H1 (cell line): ENCODE measurements around the gene FBXO8. TPM values are rescaled to one million over a fixed set of nuclear protein-coding genes. Genes with fewer than 3 reads are reported as not detected.

Experiments
- CTCF ChIA-PET: fragments of 300-600 bp; sonication (Branson Sonifier 250); formaldehyde crosslinking; loops from one replicate; lab custom pipeline; 2021; ENCODE audit not compliant: partially characterized antibody; lab: Charles Lee
- POLR2A ChIA-PET: fragments of 300-600 bp; sonication (Branson Sonifier 250); formaldehyde crosslinking; loops from one replicate; lab custom pipeline; 2021; ENCODE audit warnings: inconsistent platforms; ENCODE audit not compliant: partially characterized antibody; lab: Charles Lee
- DNase-seq, 2 experiments: peaks; one replicate each; pipeline versions ENCODE4 v3.0.0 to v3.0.0-alpha.2; 2010 to 2022; ENCODE audit warnings: low spot score in 2 of 2, low read depth in 1 of 2, mixed read lengths in 1 of 2
- FAIRE-seq: peaks from 2 replicates; lab custom pipeline; 2011; peaks lifted over from hg19 to GRCh38; lab: Jason Lieb, UNC
- H2AFZ ChIP-seq: 2 replicates; pipeline ENCODE4 v1.8.1; 2012; ENCODE audit warnings: low read length, inconsistent platforms
- H2AK5ac ChIP-seq: 2 replicates; pipeline ENCODE4 v1.6.1; 2013; ENCODE audit warnings: low read depth, low read length
- H2BK120ac ChIP-seq: replicated peaks from 2 replicates; pipeline ENCODE3; 2013; ENCODE audit warnings: low read depth, low read length, inconsistent platforms
- H2BK12ac ChIP-seq: 2 replicates; pipeline ENCODE4 v1.6.1; 2013; ENCODE audit warnings: low read depth, low read length
- H2BK15ac ChIP-seq: 2 replicates; pipeline ENCODE4 v1.6.1; 2013; ENCODE audit warnings: low read length
- H2BK20ac ChIP-seq: 2 replicates; pipeline ENCODE4 v1.6.1; 2013; ENCODE audit warnings: low read length
- H2BK5ac ChIP-seq: 2 replicates; pipeline ENCODE4 v1.6.1; 2013; ENCODE audit warnings: low read depth, low read length
- H3K14ac ChIP-seq: 2 replicates; pipeline ENCODE4 v1.6.1; 2013; ENCODE audit warnings: inconsistent platforms; ENCODE audit not compliant: insufficient read length
- H3K18ac ChIP-seq: 2 replicates; pipeline ENCODE4 v1.6.1; 2013; ENCODE audit warnings: low read length; ENCODE audit errors: extremely low read depth
- H3K23ac ChIP-seq: 2 replicates; pipeline ENCODE4 v1.6.1; 2013; ENCODE audit warnings: inconsistent platforms; ENCODE audit not compliant: insufficient read length
- H3K23me2 ChIP-seq: 2 replicates; pipeline ENCODE4 v1.6.1; 2013; ENCODE audit warnings: low read depth, low read length
- H3K27ac ChIP-seq: 2 replicates; pipeline ENCODE4 v1.6.1; 2011; ENCODE audit warnings: low read depth, low read length, inconsistent platforms
- H3K27me3 ChIP-seq, 4 experiments: replicated peaks in 1 of 4; 1 replicate in 1 of 4; 2 replicates in 3 of 4; pipeline versions ENCODE4 v1.6.1 to v1.8.1; 2011 to 2013; ENCODE audit warnings: low read length in 3 of 4, mild to moderate bottlenecking in 3 of 4, inconsistent platforms in 2 of 4, mixed read lengths in 2 of 4, moderate library complexity in 1 of 4; ENCODE audit not compliant: control insufficient read depth in 3 of 4, insufficient read depth in 3 of 4; ENCODE audit errors: extremely low read depth in 1 of 4
- H3K36me3 ChIP-seq, 4 experiments: 2 replicates each; pipeline versions ENCODE4 v1.6.1 to v1.8.1; 2011 to 2013; ENCODE audit warnings: mild to moderate bottlenecking in 4 of 4, low read length in 3 of 4, moderate library complexity in 2 of 4, control low read depth in 1 of 4, inconsistent platforms in 1 of 4; ENCODE audit not compliant: insufficient read depth in 4 of 4, control insufficient read depth in 2 of 4
- H3K4ac ChIP-seq: replicated peaks from 2 replicates; pipeline ENCODE3; 2013; ENCODE audit warnings: low read length, low read depth, mixed read lengths, inconsistent platforms; ENCODE audit not compliant: insufficient read length
- H3K4me1 ChIP-seq, 4 experiments: replicated peaks in 1 of 4; 1 replicate in 1 of 4; 2 replicates in 3 of 4; pipeline versions ENCODE4 v1.6.1 to v1.8.1; 2011 to 2013; ENCODE audit warnings: low read length in 3 of 4, inconsistent platforms in 2 of 4, mixed read lengths in 1 of 4; ENCODE audit not compliant: insufficient read depth in 4 of 4, control insufficient read depth in 3 of 4
- H3K4me2 ChIP-seq, 2 experiments: 2 replicates each; pipeline versions ENCODE4 v1.6.1 to v1.8.1; 2011 to 2013; ENCODE audit warnings: low read depth in 2 of 2, low read length in 2 of 2, control low read depth in 1 of 2, inconsistent platforms in 1 of 2, mild to moderate bottlenecking in 1 of 2; ENCODE audit not compliant: insufficient read depth in 1 of 2
- H3K4me3 ChIP-seq, 4 experiments: fragments of 200-600, 300-600 bp in 1 of 4; sonication (generic), shearing (Covaris generic), sonication (Bioruptor Twin) in 1 of 4; 2 replicates each; pipeline versions ENCODE4 v1.5.1 to v1.8.1; 2011 to 2016; ENCODE audit warnings: low read length in 4 of 4, low read depth in 3 of 4, control low read depth in 2 of 4, inconsistent platforms in 2 of 4, mild to moderate bottlenecking in 2 of 4, mixed read lengths in 1 of 4, moderate library complexity in 1 of 4; ENCODE audit not compliant: insufficient read depth in 2 of 4; ENCODE audit errors: extremely low read depth in 1 of 4
- H3K56ac ChIP-seq: replicated peaks from 2 replicates; pipeline ENCODE3; 2013; ENCODE audit warnings: low read depth, mild to moderate bottlenecking, mixed read lengths, low read length, inconsistent platforms; ENCODE audit not compliant: insufficient read length
- H3K79me1 ChIP-seq: 2 replicates; pipeline ENCODE4 v1.6.1; 2013; ENCODE audit warnings: low read depth, low read length, control low read depth
- H3K79me2 ChIP-seq, 2 experiments: 2 replicates each; pipeline versions ENCODE4 v1.6.1 to v1.8.1; 2012 to 2013; ENCODE audit warnings: low read length in 2 of 2, mild to moderate bottlenecking in 2 of 2, inconsistent platforms in 1 of 2; ENCODE audit not compliant: insufficient read depth in 2 of 2, control insufficient read depth in 1 of 2
- H3K9ac ChIP-seq, 4 experiments: replicated peaks in 1 of 4; 1 replicate in 1 of 4; 2 replicates in 3 of 4; pipeline versions ENCODE4 v1.6.1 to v1.8.1; 2011 to 2013; ENCODE audit warnings: low read depth in 3 of 4, low read length in 3 of 4, control low read depth in 2 of 4, mild to moderate bottlenecking in 2 of 4, moderate library complexity in 2 of 4, inconsistent platforms in 1 of 4; ENCODE audit errors: extremely low read depth in 1 of 4
- H3K9me3 ChIP-seq, 2 experiments: 2 replicates each; pipeline versions ENCODE4 v1.6.1 to v1.8.1; 2012 to 2013; ENCODE audit warnings: mild to moderate bottlenecking in 2 of 2, moderate library complexity in 2 of 2, control low read depth in 1 of 2, inconsistent platforms in 1 of 2, low read depth in 1 of 2, low read length in 1 of 2, mixed read lengths in 1 of 2; ENCODE audit not compliant: insufficient read depth in 2 of 2
- H4K20me1 ChIP-seq, 2 experiments: replicated peaks in 1 of 2; 2 replicates each; pipeline versions ENCODE3 to v1.8.1; 2011 to 2013; ENCODE audit warnings: inconsistent platforms in 2 of 2, low read length in 2 of 2, mild to moderate bottlenecking in 1 of 2; ENCODE audit not compliant: insufficient read depth in 2 of 2, control insufficient read depth in 1 of 2
- H4K5ac ChIP-seq: 2 replicates; pipeline ENCODE4 v1.6.1; 2013; ENCODE audit warnings: low read length, low read depth, mixed read lengths, inconsistent platforms; ENCODE audit not compliant: insufficient read length
- H4K8ac ChIP-seq: 2 replicates; pipeline ENCODE4 v1.8.0; 2013; ENCODE audit warnings: mild to moderate bottlenecking, moderate library complexity, low read length, inconsistent platforms; ENCODE audit not compliant: insufficient read depth; ENCODE audit errors: extremely low read depth
- H4K91ac ChIP-seq: replicated peaks from 2 replicates; pipeline ENCODE3; 2013; ENCODE audit warnings: low read length, mixed read lengths, inconsistent platforms; ENCODE audit not compliant: insufficient read length
- CHD2 ChIP-seq: IDR thresholded peaks from 2 replicates; pipeline ENCODE4 v1.6.1; 2012; ENCODE audit warnings: low read length, improper control_type of control experiment
- CTBP2 ChIP-seq: IDR thresholded peaks from 2 replicates; pipeline ENCODE4 v1.7.0; 2011; ENCODE audit warnings: borderline replicate concordance, mild to moderate bottlenecking, moderate library complexity, mixed read lengths, low read length; ENCODE audit not compliant: insufficient read depth, insufficient read length
- EP300 ChIP-seq, 2 experiments: IDR thresholded peaks; 1 replicate in 1 of 2; 2 replicates in 1 of 2; pipeline ENCODE4 v1.6.1; 2011 to 2012; ENCODE audit warnings: low read depth in 2 of 2, low read length in 2 of 2, mild to moderate bottlenecking in 2 of 2, borderline replicate concordance in 1 of 2, inconsistent platforms in 1 of 2, moderate library complexity in 1 of 2
- WGBS, 2 experiments: shearing (Covaris generic) in 1 of 2; methylation state at CpG; one replicate each; pipeline versions ENCODE4 v1.1.6 to v1.1.7; 2013 to 2015; ENCODE audit warnings: low lambda C conversion rate in 2 of 2, mixed read lengths in 2 of 2, inconsistent platforms in 1 of 2, low coverage in 1 of 2, missing lambda C conversion rate in 1 of 2; ENCODE audit not compliant: insufficient replicate concordance in 2 of 2, insufficient coverage in 1 of 2, insufficient read length in 1 of 2; ENCODE audit errors: extremely low coverage in 1 of 2, missing lambda C conversion rate in 1 of 2; 5-methylcytosine and 5-hydroxymethylcytosine counted together
- polyA plus RNA-seq, 7 experiments: library from polyadenylated mRNA; depleted of rRNA in 3 of 7; stranded (reverse) in 5 of 7; unstranded in 2 of 7; fragments of >200 nt in 5 of 7; fragments of 200-250 nt in 2 of 7; gene quantifications; 1 replicate in 5 of 7; 2 replicates in 1 of 7; 4 replicates in 1 of 7; pipeline versions ENCODE4 v1.2.1 to v1.2.3, GENCODE V29; 2011 to 2013; ENCODE audit warnings: missing spikeins in 2 of 7, mixed read lengths in 2 of 7
- total RNA-seq: library from RNA; stranded (reverse); fragmentation: NEBNext Ultra II Directional; extraction: Animal tissue kit (Norgen Biotek cat#: 25700); gene quantifications from 2 replicates; pipeline ENCODE4 v1.2.1, GENCODE V29; 2021

Gene FBXO8
- total and polyA plus RNA-seq, 2 of the 8 experiments (the other 6 are each of a cell fraction or from before 2014, with no cell fraction given): 5.1 to 7.5 TPM

DNA sequence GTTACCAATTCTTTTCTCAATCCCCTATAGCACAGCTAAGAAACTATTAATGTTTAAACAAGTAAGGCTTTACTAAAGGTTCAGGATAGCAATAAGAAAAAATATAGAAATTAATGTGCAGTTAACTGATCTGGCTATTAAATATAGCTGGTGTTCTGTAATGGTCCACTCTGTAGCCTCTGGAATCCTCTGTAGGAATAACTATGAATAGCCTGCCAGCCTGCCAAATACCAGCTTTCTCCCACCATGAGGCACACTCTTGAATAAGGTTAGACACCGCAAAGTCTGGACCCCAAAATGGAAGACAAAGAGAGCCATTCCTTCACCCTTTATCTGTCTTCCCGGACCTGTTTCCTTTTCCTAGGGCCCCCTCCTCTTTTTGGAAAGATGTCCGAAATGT, 30.8 kb upstream of the FBXO8 start:
- peaks cover 0 to 22% (median 0%) of the 10 kb centered on the region in 4 experiments; a peak in 2 of 8 replicates for H3K36me3 ChIP-seq
- no peak overlapping the region for H2AK5ac ChIP-seq
- no peaks in the 10 kb centered on the region for H3K23me2 ChIP-seq
- H2BK120ac ChIP-seq: no peak overlapping the region
- WGBS, 2 experiments: 89% methylated on average over 3 of the region's 3 CpGs; no CpG with 5 or more reads in 1 of the 2 experiments
- H3K56ac ChIP-seq: no peak overlapping the region
- no peaks in the 10 kb centered on the region for H3K4me1 ChIP-seq
- no peak overlapping the region for H2AFZ ChIP-seq
- TF ChIP-seq CTBP2 (no peak), CHD2 (no peak), EP300 (IDR thresholded peaks at IDR 0.05; ENCODE audit: borderline replicate concordance in 1 of 2, low read depth in 2 of 2, low read length in 2 of 2) (no peak)
- TF ChIP-seq, all 59 proteins: peak for 0
- no peaks in the 10 kb centered on the region for H3K9me3 ChIP-seq
- no peak overlapping the region for H3K4me2 ChIP-seq
- no peaks in the 10 kb centered on the region for H4K20me1 ChIP-seq
- no peaks in the 10 kb centered on the region for H3K27me3 ChIP-seq
- no peak overlapping the region for H3K23ac ChIP-seq
- H3K79me1 ChIP-seq: no peaks in the 10 kb centered on the region
- no peak overlapping the region for H4K91ac ChIP-seq
- no peak overlapping the region for H2BK20ac ChIP-seq
- POLR2A ChIA-PET: interaction anchor here (1.2 kb wide), 1 partner anchor 30 kb away, joined by 3 read pairs; the partner anchor contains the start of gene CEP44
- no peak overlapping the region for H4K5ac ChIP-seq
- FAIRE-seq (no peak), DNase-seq (no peak)
- no peak overlapping the region for H3K4ac ChIP-seq
- H2BK15ac ChIP-seq: no peak overlapping the region
- no peak overlapping the region for H4K8ac ChIP-seq
- H2BK12ac ChIP-seq: no peak overlapping the region
- no peak overlapping the region for H3K9ac ChIP-seq
- no peak overlapping the region for H2BK5ac ChIP-seq
- no peaks in the 10 kb centered on the region for H3K79me2 ChIP-seq
- no peak overlapping the region for H3K4me3 ChIP-seq
- H3K27ac ChIP-seq: no peak overlapping the region
- no peak overlapping the region for H3K18ac ChIP-seq
- CTCF ChIA-PET: interaction anchor here (0.8 to 1.6 kb wide), 4 partner anchors 28 to 92 kb away, joined by 3 to 5 read pairs (median 4); no protein-coding TSS in a partner anchor
- no peak overlapping the region for H3K14ac ChIP-seq
